ENCODE data around the gene LRRC2. TPM values are rescaled to one million over a fixed set of nuclear protein-coding genes. Genes with fewer than 3 reads are reported as not detected.

Gene LRRC2
- total and polyA plus RNA-seq, 2 of the 13 experiments (the other 11 are each of a cell fraction or from before 2014, with no cell fraction given): 0.27 to 0.58 TPM

GRCh38 chr3:46585799-46586693 is 19.9 kb upstream of the LRRC2 start (continued):
- TF ChIP-seq ATF2 (CRISPR knock-in tag; IDR thresholded peaks at IDR 0.05): peak; percentile 44; the same call in 1 of the 2 replicates
- TF ChIP-seq IRF1 (CRISPR knock-in tag; IDR thresholded peaks at IDR 0.05; ENCODE audit: low read depth): 0 out of 2 replicates have a peak, but pooled peaks have one; percentile 10
- TF ChIP-seq ZNF770 (CRISPR knock-in tag; IDR thresholded peaks at IDR 0.05): no peak
- no peak for TF ChIP-seq NRL (CRISPR knock-in tag; IDR thresholded peaks at IDR 0.05; ENCODE audit: borderline replicate concordance)
- no peak for TF ChIP-seq ZNF800 (CRISPR knock-in tag; IDR thresholded peaks at IDR 0.05)
- TF ChIP-seq SP140L (CRISPR knock-in tag; IDR thresholded peaks at IDR 0.05; ENCODE audit: borderline replicate concordance): no peak
- peak; percentile 73 for TF ChIP-seq FOXA3 (CRISPR knock-in tag; IDR thresholded peaks at IDR 0.05)
- TF ChIP-seq ZNF572 (CRISPR knock-in tag; IDR thresholded peaks at IDR 0.05): no peak
- no peak for TF ChIP-seq ZBTB2 (CRISPR knock-in tag; IDR thresholded peaks at IDR 0.05; ENCODE audit: low read depth)
- TF ChIP-seq ARID5B (CRISPR knock-in tag; IDR thresholded peaks at IDR 0.05): peak; percentile 80

Measured in HepG2 (cell line).